WTC11 (cell line): ENCODE results near the gene FMN2. TPM values are rescaled to one million over a fixed set of nuclear protein-coding genes. Genes with fewer than 3 reads are reported as not detected.

ENCODE experiments used
- ATAC-seq: fragments of 200-7000 bp; cut with Tn5 transposase; 2 replicates; pipeline ENCODE4 v1.10.0; 2021; ENCODE audit warnings: mild to moderate bottlenecking, moderate library complexity
- CTCF ChIA-PET: fragments of 300-600 bp; sonication (Branson Sonifier 250); formaldehyde crosslinking; loops from one replicate; lab custom pipeline; 2021; ENCODE audit warnings: antibody characterized with exemption; lab: Charles Lee
- POLR2A ChIA-PET: fragments of 350-600 bp; sonication (Branson Sonifier 250); formaldehyde crosslinking; loops from one replicate; lab custom pipeline; 2021; ENCODE audit warnings: antibody characterized with exemption; lab: Charles Lee
- DNase-seq: peaks from one replicate; pipeline ENCODE4 v3.0.0; 2021; ENCODE audit warnings: low spot score
- H3K27ac Mint-ChIP-seq: 2 replicates; pipeline ENCODE4 v1.8.0; 2021; ENCODE audit warnings: mixed read lengths
- H3K27me3 Mint-ChIP-seq: 2 replicates; pipeline ENCODE4 v1.8.0; 2021; ENCODE audit warnings: low read depth, mild to moderate bottlenecking, moderate library complexity, mixed read lengths
- H3K36me3 Mint-ChIP-seq: 2 replicates; pipeline ENCODE4 v1.8.0; 2021; ENCODE audit warnings: mixed read lengths
- H3K4me1 Mint-ChIP-seq: 2 replicates; pipeline ENCODE4 v1.8.0; 2022; ENCODE audit warnings: mixed read lengths
- H3K4me3 Mint-ChIP-seq: 2 replicates; pipeline ENCODE4 v1.8.0; 2021; ENCODE audit warnings: mild to moderate bottlenecking, moderate library complexity, mixed read lengths
- H3K9me3 Mint-ChIP-seq: 2 replicates; pipeline ENCODE4 v1.8.0; 2021; ENCODE audit warnings: mixed read lengths
- ATF1 ChIP-seq: sonication (generic); formaldehyde crosslinking; IDR thresholded peaks from 2 replicates; pipeline ENCODE4 v1.8.1; 2023; ENCODE audit warnings: mild to moderate bottlenecking, moderate library complexity, missing genetic modification reagents
- CBFB ChIP-seq: sonication (generic); formaldehyde crosslinking; IDR thresholded peaks from 2 replicates; pipeline ENCODE4 v1.8.1; 2022; ENCODE audit warnings: mild to moderate bottlenecking, low read depth, missing genetic modification reagents
- CTCF ChIP-seq: fragments of 200-600 bp; IDR thresholded peaks from 2 replicates; pipeline ENCODE4 v1.8.0; 2022; ENCODE audit warnings: antibody characterized with exemption
- E2F4 ChIP-seq: sonication (generic); formaldehyde crosslinking; IDR thresholded peaks from 2 replicates; pipeline ENCODE4 v1.8.1; 2022; ENCODE audit warnings: low read depth, mild to moderate bottlenecking, moderate library complexity, missing genetic modification reagents, borderline replicate concordance
- GTF2I ChIP-seq: fragments of 250-450 bp; sonication (Bioruptor Pico); conservative IDR thresholded peaks from 2 replicates; pipeline ENCODE4 v1.4.0; 2021; ENCODE audit warnings: mild to moderate bottlenecking
- HMGXB4 ChIP-seq: sonication (generic); formaldehyde crosslinking; IDR thresholded peaks from 2 replicates; pipeline ENCODE4 v1.8.1; 2023; ENCODE audit warnings: mild to moderate bottlenecking, moderate library complexity, missing genetic modification reagents
- IRF1 ChIP-seq: sonication (generic); formaldehyde crosslinking; IDR thresholded peaks from 2 replicates; pipeline ENCODE4 v1.8.0; 2023; ENCODE audit warnings: missing genetic modification reagents
- MYBL2 ChIP-seq: sonication (generic); formaldehyde crosslinking; IDR thresholded peaks from 2 replicates; pipeline ENCODE4 v1.8.1; 2023; ENCODE audit warnings: mild to moderate bottlenecking, moderate library complexity, missing genetic modification reagents
- NFATC4 ChIP-seq: fragments of 250-450 bp; sonication (Bioruptor Pico); IDR thresholded peaks from 2 replicates; pipeline ENCODE4 v1.9.0; 2021; ENCODE audit warnings: mild to moderate bottlenecking
- NFYB ChIP-seq: sonication (generic); formaldehyde crosslinking; conservative IDR thresholded peaks from 2 replicates; pipeline ENCODE4 v1.8.0; 2022; ENCODE audit warnings: low read depth, missing genetic modification reagents
- OVOL2 ChIP-seq: fragments of 250-450 bp; sonication (Bioruptor Pico); IDR thresholded peaks from 2 replicates; pipeline ENCODE4 v1.9.0; 2021; ENCODE audit warnings: mild to moderate bottlenecking, borderline replicate concordance
- RELA ChIP-seq: sonication (generic); formaldehyde crosslinking; IDR thresholded peaks from 2 replicates; pipeline ENCODE4 v1.8.1; 2022; ENCODE audit warnings: missing genetic modification reagents, mild to moderate bottlenecking, borderline replicate concordance
- ZNF232 ChIP-seq: sonication (generic); formaldehyde crosslinking; IDR thresholded peaks from 2 replicates; pipeline ENCODE4 v1.8.0; 2022; ENCODE audit warnings: mild to moderate bottlenecking, missing genetic modification reagents
- ZNF263 ChIP-seq: sonication (generic); formaldehyde crosslinking; IDR thresholded peaks from 2 replicates; pipeline ENCODE4 v1.8.1; 2022; ENCODE audit warnings: low read depth, mild to moderate bottlenecking, moderate library complexity, missing genetic modification reagents
- ZNF281 ChIP-seq: sonication (generic); formaldehyde crosslinking; IDR thresholded peaks from 2 replicates; pipeline ENCODE4 v1.8.0; 2023; ENCODE audit warnings: mild to moderate bottlenecking, missing genetic modification reagents
- ZNF416 ChIP-seq: fragments of 250-450 bp; sonication (Bioruptor Pico); IDR thresholded peaks from 2 replicates; pipeline ENCODE4 v1.9.0; 2021; ENCODE audit warnings: mild to moderate bottlenecking, inconsistent platforms
- ZNF423 ChIP-seq: fragments of 250-450 bp; sonication (Bioruptor Pico); IDR thresholded peaks from 2 replicates; pipeline ENCODE4 v2.1.2; 2022; ENCODE audit warnings: mild to moderate bottlenecking, moderate library complexity
- total RNA-seq: library from RNA; stranded (reverse); gene quantifications from 3 replicates; pipeline ENCODE4 v1.2.3, GENCODE V29; 2021

FMN2 gene
- total RNA-seq, 1 experiment from 2014 or later, result 1.8 TPM

- CTCF ChIA-PET, result no interaction called here
- no peak for ATAC-seq
Observed at GRCh38 chr1:240517891-240518290, 426.2 kb downstream of the FMN2 start.

GRCh38 chr1:240522122-240522822 lies 430.6 kb downstream of the FMN2 start:
- no peak for DNase-seq
- Mint-ChIP-seq H3K4me1 (peaks cover 23% of the 10 kb centered on the region), H3K4me3 (no peak overlapping the region), H3K27me3 (no peaks in the 10 kb centered on the region), H3K9me3 (no peaks in the 10 kb centered on the region), H3K36me3 (no peaks in the 10 kb centered on the region), H3K27ac (no peak overlapping the region)
- POLR2A ChIA-PET, result no interaction called here
- ATAC-seq, result no peak
- CTCF ChIA-PET, result interaction anchor here (1.3 kb wide), 1 partner anchor 9 kb away, joined by 3 read pairs; no protein-coding TSS in a partner anchor
- TF ChIP-seq OVOL2, result no peak
- no peak for TF ChIP-seq NFATC4 (CRISPR knock-in tag)
- no peak for TF ChIP-seq ZNF263 (CRISPR knock-in tag)
- no peak for TF ChIP-seq NFYB (CRISPR knock-in tag)
- TF ChIP-seq MYBL2 (CRISPR knock-in tag), result no peak
- no peak for TF ChIP-seq ATF1 (CRISPR knock-in tag)
- TF ChIP-seq E2F4 (CRISPR knock-in tag), result no peak
- TF ChIP-seq RELA (CRISPR knock-in tag), result no peak
- no peak for TF ChIP-seq ZNF423 (CRISPR knock-in tag)
- TF ChIP-seq CBFB (CRISPR knock-in tag), result no peak
- TF ChIP-seq ZNF416, result no peak
- no peak for TF ChIP-seq CTCF
- TF ChIP-seq ZNF281 (CRISPR knock-in tag), result no peak
- no peak for TF ChIP-seq IRF1 (CRISPR knock-in tag)
- no peak for TF ChIP-seq ZNF232 (CRISPR knock-in tag)
- TF ChIP-seq HMGXB4 (CRISPR knock-in tag), result no peak

More at GRCh38 chr1:240517891-240518290, 426.2 kb downstream of the FMN2 start:
- H3K36me3 Mint-ChIP-seq, result no peaks in the 10 kb centered on the region
- no peak for DNase-seq
- no peak for TF ChIP-seq E2F4 (CRISPR knock-in tag)
- no peak for TF ChIP-seq GTF2I (CRISPR knock-in tag)
- TF ChIP-seq HMGXB4 (CRISPR knock-in tag), result no peak
- H3K9me3 Mint-ChIP-seq, result no peaks in the 10 kb centered on the region
- H3K4me3 Mint-ChIP-seq, result no peak overlapping the region
- no peak overlapping the region for H3K27ac Mint-ChIP-seq
- H3K27me3 Mint-ChIP-seq, result no peaks in the 10 kb centered on the region
- H3K4me1 Mint-ChIP-seq, result peaks cover 9% of the 10 kb centered on the region
- POLR2A ChIA-PET, result interaction anchor here (0.8 kb wide), 1 partner anchor 8 kb away, joined by 3 read pairs; no protein-coding TSS in a partner anchor
